ENCODE measurements around the gene TMEM169.

Gene TMEM169

GRCh38 chr2:216104691-216105090, 23.0 kb downstream of the TMEM169 start:
- no peak for DNase-seq (ENCODE audit: low read depth, low spot score)

GRCh38 chr2:216107320-216107719, 25.6 kb downstream of the TMEM169 start:
- DNase-seq (ENCODE audit: low read depth, low spot score) = no peak

- DNase-seq (ENCODE audit: low read depth, low spot score) = no peak
Measured at GRCh38 chr2:216107760-216108159, 26.0 kb downstream of the TMEM169 start.

GRCh38 chr2:216108310-216108966, 26.7 kb downstream of the TMEM169 start:
- DNase-seq (ENCODE audit: low read depth, low spot score) = no peak

DNA sequence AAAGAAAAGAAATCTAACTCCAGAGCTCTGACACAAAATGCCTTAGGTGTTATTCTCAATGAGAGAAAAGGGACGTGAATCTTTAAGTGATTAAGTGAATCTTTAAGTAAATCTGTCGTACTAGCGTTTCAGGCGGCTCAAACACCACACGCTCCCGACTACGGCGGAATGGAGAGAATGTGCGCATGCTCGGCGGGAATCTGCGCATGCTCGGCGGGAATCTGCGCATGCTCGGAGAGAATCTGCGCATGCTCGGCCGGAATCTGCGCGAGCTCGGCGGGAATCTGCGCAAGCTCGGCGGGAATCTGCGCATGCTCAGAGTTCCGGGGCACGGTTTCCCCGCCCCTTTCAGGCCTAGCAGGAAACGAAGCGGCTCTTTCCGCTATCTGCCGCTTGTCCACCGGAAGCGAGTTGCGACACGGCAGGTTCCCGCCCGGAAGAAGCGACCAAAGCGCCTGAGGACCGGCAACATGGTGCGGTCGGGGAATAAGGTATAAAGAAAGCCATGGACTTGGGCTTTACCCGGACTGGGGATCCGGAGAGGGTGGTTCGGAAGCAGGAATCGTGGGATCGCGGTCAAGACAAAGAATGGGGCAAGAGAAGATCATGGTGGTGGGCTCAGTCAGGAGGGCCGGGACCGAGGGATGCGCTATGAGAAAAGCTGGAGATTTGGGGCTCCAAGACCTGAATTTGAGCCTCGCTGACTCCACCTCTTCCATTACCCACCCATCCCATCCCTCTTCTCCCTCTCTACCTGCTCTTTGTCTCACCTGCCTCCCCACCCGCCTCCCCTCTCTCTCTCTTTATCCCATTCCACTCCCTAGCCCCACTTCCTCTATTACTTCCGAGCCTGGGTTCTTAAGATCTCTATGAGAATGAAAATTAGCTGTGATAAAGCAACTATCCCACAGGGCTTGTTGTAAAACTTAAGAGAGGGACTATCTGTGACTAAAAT, 27.5 kb downstream of the TMEM169 start, which contains the start of gene XRCC5:
XRCC5 (plus strand) TSS at position 382 of the 955 bp plus-strand sequence; CDS start at position 471, 89 bp downstream.
- DNase-seq (ENCODE audit: low read depth, low spot score) = peak; percentile 94

- DNase-seq (ENCODE audit: low read depth, low spot score) = no peak
Measured at GRCh38 chr2:216109962-216110614, 28.4 kb downstream of the TMEM169 start.

- no peak for DNase-seq (ENCODE audit: low read depth, low spot score)
Measured at GRCh38 chr2:216110620-216111019, 28.9 kb downstream of the TMEM169 start.

- no peak for DNase-seq (ENCODE audit: low read depth, low spot score)
Measured at GRCh38 chr2:216111122-216111521, 29.4 kb downstream of the TMEM169 start.

- DNase-seq (ENCODE audit: low read depth, low spot score) = no peak
Measured at GRCh38 chr2:216112926-216113325, 31.2 kb downstream of the TMEM169 start.

DNA sequence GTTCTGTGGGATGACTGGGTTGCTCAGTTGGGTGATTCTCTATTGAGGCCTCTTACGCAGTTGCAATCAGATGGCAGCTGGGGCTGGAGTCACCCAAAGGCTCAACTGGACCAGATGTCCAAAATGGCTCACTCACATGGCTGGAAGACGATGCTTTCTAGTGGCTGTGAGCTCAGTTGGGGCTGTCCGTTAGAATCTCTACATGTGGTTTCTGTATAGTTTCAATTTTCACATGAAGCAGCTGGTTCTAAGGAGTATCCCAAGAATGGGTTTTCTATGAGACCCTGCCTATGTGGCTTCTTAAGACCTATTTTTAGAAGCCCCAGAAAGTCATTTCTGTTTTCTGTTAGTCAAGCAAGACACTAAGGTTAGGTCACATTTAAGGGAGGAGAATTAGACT, 31.9 kb downstream of the TMEM169 start:
- no peak for DNase-seq (ENCODE audit: low read depth, low spot score)

DNA sequence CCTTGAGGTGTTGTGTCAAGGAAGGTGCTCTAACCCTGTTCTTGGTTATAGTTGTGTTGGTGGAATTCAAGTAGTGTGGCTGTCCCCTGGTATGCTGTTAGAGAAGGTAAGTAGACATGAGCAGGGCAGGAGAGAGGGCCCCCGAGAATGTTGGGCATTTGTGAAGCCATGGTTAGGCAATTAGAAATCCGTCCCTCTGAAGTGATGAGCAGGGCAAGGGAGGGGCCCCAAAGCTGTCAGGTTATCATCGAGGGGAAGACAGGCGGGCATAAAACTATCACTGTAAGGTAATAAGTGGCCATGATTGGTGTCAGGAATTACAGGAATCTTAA, 32.6 kb downstream of the TMEM169 start:
- no peak for DNase-seq (ENCODE audit: low read depth, low spot score)

- peak; percentile 95 for DNase-seq (ENCODE audit: low read depth, low spot score)
Measured at GRCh38 chr2:216114714-216115531, 33.2 kb downstream of the TMEM169 start.

GRCh38 chr2:216116418-216116817, 34.7 kb downstream of the TMEM169 start:
- DNase-seq (ENCODE audit: low read depth, low spot score) = no peak

GRCh38 chr2:216117561-216118340, 36.0 kb downstream of the TMEM169 start:
- no peak for DNase-seq (ENCODE audit: low read depth, low spot score)

GRCh38 chr2:216118474-216118873, 36.8 kb downstream of the TMEM169 start:
- DNase-seq (ENCODE audit: low read depth, low spot score) = no peak

DNA sequence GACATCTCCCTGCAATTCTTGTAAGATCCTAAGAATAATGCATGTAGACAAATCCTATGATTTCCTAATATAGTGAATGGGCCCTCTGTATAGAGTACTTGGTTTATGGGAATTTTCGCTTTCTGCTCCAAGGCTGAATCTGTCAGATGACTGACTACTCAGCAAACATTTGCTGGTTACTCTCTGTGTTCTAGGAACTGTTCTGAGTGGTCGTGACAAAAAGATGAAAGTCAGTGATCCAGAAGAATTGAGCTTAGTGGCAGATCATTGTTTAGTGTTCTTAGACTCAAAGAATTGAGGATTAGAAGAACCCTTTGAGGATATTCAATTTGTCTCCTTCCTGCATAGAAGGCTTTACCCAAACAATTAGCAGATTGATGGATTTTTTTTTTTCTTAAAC, 37.4 kb downstream of the TMEM169 start:
- DNase-seq (ENCODE audit: low read depth, low spot score) = no peak

GRCh38 chr2:216119986-216120385, 38.3 kb downstream of the TMEM169 start:
- no peak for DNase-seq (ENCODE audit: low read depth, low spot score)

DNA sequence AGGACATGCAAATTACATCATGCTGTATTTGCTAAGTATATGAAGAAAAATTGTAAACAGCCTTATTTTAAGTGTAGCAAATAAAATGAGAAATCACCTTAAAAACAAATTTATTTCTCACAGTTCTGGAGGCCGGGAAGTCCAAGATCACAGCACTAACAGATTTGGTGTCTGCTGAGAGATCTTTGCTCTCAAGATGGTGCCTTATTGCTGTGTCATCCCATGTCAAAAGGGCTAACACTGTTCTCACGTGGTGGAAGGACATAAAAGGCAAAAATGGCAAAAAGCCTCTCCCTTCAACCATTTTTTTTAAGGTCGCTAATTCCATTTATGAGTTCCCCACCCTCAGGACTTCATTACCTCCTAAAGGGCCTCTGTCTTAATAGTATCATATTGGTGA, 39.5 kb downstream of the TMEM169 start:
- DNase-seq (ENCODE audit: low read depth, low spot score) = no peak

DNA sequence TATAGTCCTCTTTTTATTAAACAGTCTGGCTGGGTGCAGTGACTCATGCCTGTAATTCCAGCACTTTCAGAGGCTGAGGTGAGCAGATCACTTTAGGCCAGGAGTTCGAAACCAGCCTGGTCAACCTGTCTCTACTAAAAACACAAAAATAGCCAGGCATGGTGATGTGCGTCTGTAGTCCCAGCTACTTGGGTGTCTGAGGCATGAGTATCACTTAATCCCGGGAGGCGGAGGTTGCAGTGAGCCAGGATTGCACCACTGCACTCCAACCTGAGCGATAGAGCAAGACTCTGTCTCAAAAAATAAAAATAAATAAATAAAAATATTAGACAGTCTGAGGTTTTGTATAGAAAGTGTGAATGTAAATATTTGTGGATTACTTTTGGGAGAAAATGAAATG, 45.2 kb downstream of the TMEM169 start:
- DNase-seq (ENCODE audit: low read depth, low spot score) = no peak

GRCh38 chr2:216130346-216130971, 48.7 kb downstream of the TMEM169 start:
- no peak for DNase-seq (ENCODE audit: low read depth, low spot score)

Measured in brain pericyte (primary cell).